T-cell (primary cell): Measurements from ENCODE around the gene SRRM3. TPM values are rescaled to one million over a fixed set of nuclear protein-coding genes. Genes with fewer than 3 reads are reported as not detected.
A peak's percentile ranks its signal among the peaks of the same experiment; 100 is the strongest.
"Not testable (repeated sequence)": the region's sequence is repeated elsewhere in the genome, so short reads cannot be mapped to it uniquely, and the experiment has no call there.

Experiments
- ATAC-seq, 4 experiments: fragments of 200-7000 bp in 3 of 4; fragments of 150-1000 bp in 1 of 4; cut with Tn5 transposase; replicated peaks in 1 of 4; 1 replicate in 3 of 4; 2 replicates in 1 of 4; pipeline ENCODE4 v1.10.0; 2021; ENCODE audit warnings: moderate library complexity in 3 of 4, mild to moderate bottlenecking in 2 of 4, moderate number of reproducible peaks in 1 of 4
- CTCF ChIA-PET, 2 donors: fragments of 300-600 bp; sonication (Branson Sonifier 250); formaldehyde crosslinking; loops; one replicate each; lab custom pipeline; 2022; ENCODE audit warnings: antibody characterized with exemption in 2 of 2; lab: Charles Lee
- POLR2A ChIA-PET, 2 donors: fragments of 300-600 bp; sonication (Branson Sonifier 250); formaldehyde crosslinking; loops; one replicate each; lab custom pipeline; 2022; ENCODE audit warnings: antibody characterized with exemption in 2 of 2; lab: Charles Lee
- DNase-seq, 35 experiments: peaks; one replicate each; pipeline versions ENCODE4 v3.0.0 to v3.0.0-alpha.2; 2013 to 2023
- H3K27ac ChIP-seq: one replicate; pipeline ENCODE4 v1.5.1; 2013; ENCODE audit warnings: low read length
- H3K27me3 ChIP-seq, 2 experiments: replicated peaks in 1 of 2; 1 replicate in 1 of 2; 2 replicates in 1 of 2; pipeline versions ENCODE4 v1.6.1 to v1.7.0; 2013; ENCODE audit warnings: low read length in 1 of 2, mixed read lengths in 1 of 2; ENCODE audit not compliant: control insufficient read depth in 2 of 2, insufficient read depth in 2 of 2; ENCODE audit errors: extremely low read depth in 1 of 2
- H3K36me3 ChIP-seq, 2 donors: 1 replicate in 1 of 2; 2 replicates in 1 of 2; pipeline versions ENCODE4 v1.6.1 to v1.7.0; 2013; ENCODE audit warnings: low read length in 1 of 2; ENCODE audit not compliant: control insufficient read depth in 2 of 2, insufficient read depth in 1 of 2; ENCODE audit errors: extremely low read depth in 1 of 2
- H3K4me1 ChIP-seq, 2 experiments: 1 replicate in 1 of 2; 2 replicates in 1 of 2; pipeline versions ENCODE4 v1.6.1 to v1.7.0; 2013; ENCODE audit warnings: low read length in 2 of 2, mixed read lengths in 1 of 2; ENCODE audit not compliant: insufficient read depth in 2 of 2, control insufficient read depth in 1 of 2; ENCODE audit errors: extremely low read depth in 1 of 2
- H3K4me3 ChIP-seq, 2 donors: 1 replicate in 1 of 2; 2 replicates in 1 of 2; pipeline versions ENCODE4 v1.5.1 to v1.7.0; 2013; ENCODE audit warnings: mild to moderate bottlenecking in 2 of 2, low read length in 1 of 2, moderate library complexity in 1 of 2; ENCODE audit not compliant: control insufficient read depth in 1 of 2; ENCODE audit errors: extremely low read depth in 1 of 2
- H3K9me3 ChIP-seq: 2 replicates; pipeline ENCODE4 v1.7.0; 2013
- H3K27ac Mint-ChIP-seq, 2 donors: one replicate each; pipeline ENCODE4 v1.8.0; 2020 to 2021; ENCODE audit warnings: mild to moderate bottlenecking in 2 of 2, mixed read lengths in 2 of 2
- H3K27me3 Mint-ChIP-seq, 2 donors: one replicate each; pipeline ENCODE4 v1.8.0; 2021 to 2022; ENCODE audit warnings: mixed read lengths in 2 of 2
- H3K36me3 Mint-ChIP-seq: one replicate; pipeline ENCODE4 v1.8.0; 2021; ENCODE audit warnings: mixed read lengths
- H3K4me1 Mint-ChIP-seq, 3 donors: one replicate each; pipeline ENCODE4 v1.8.0; 2020 to 2022; ENCODE audit warnings: mixed read lengths in 3 of 3, mild to moderate bottlenecking in 1 of 3
- H3K4me3 Mint-ChIP-seq, 3 donors: one replicate each; pipeline ENCODE4 v1.8.0; 2020 to 2022; ENCODE audit warnings: mild to moderate bottlenecking in 3 of 3, mixed read lengths in 3 of 3, moderate library complexity in 3 of 3
- H3K9me3 Mint-ChIP-seq, 3 donors: one replicate each; pipeline ENCODE4 v1.8.0; 2020 to 2022; ENCODE audit warnings: mixed read lengths in 3 of 3
- WGBS: methylation state at CpG from one replicate; pipeline ENCODE4 v1.1.5; 2013; ENCODE audit warnings: missing lambda C conversion rate; ENCODE audit not compliant: insufficient coverage; 5-methylcytosine and 5-hydroxymethylcytosine counted together
- total RNA-seq, 35 experiments: library from RNA in 6 of 35; stranded (reverse) in 6 of 35; fragments of 120-200 nt in 1 of 35; gene quantifications; one replicate each; pipeline versions ENCODE4 v1.2.1 to v1.2.4 and lab custom pipeline; 2013 to 2026

The SRRM3 gene
- total RNA-seq, 5 donors from 2014 or later (not counting 1 experiment from before 2014, with no cell fraction given): not detected

DNA sequence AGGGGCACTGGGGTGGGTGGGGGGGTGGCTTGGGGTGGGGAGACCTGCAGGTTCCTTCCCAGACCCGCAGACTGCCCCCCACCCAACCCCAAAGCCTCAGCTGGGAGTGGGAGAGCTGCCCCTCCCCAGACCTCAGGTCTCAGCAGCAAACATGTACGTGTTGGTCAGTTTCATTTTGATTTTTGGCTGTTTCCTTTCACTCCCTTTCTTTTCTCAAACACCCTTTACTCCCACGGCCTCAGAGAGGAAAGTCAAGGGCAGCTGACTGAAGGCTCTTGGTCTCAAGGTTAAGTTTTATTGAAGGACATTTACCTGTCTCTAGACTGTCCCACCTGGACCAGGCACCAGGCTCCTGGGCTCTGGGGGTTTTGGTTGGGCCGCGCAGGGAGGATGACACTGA lies 66.7 kb downstream of the SRRM3 start:
- 0% methylated on average over 1 of the region's 5 CpGs for WGBS
- CTCF ChIA-PET: no interaction called here

DNA sequence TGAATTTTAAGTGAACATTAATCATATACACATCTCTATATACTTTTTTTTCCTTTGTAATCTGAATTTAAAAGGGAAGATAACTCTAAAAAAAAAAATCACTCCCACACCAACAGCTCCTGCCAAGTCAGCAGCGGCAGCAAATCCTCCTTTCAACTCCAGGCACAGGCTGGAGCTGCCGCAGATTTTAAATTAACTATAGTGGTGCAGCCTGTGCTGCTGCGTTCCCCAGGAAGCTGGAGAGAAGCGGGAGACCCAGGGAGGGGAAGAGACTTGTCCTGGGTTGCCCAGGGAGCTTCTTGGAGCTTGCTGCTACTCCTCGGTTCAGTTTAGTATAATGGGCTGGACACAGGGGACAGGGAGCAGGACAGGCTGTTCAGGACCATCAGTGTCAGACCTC lies 68.2 kb downstream of the SRRM3 start:
- Mint-ChIP-seq H3K27me3 (peaks cover 28 to 40% of the 10 kb centered on the region in 2 donors), H3K36me3 (no peaks in the 10 kb centered on the region), H3K27ac (no peak overlapping the region), H3K4me1 (peaks cover 9 to 17% (median 12%) of the 10 kb centered on the region in 3 donors), H3K9me3 (no peaks in the 10 kb centered on the region), H3K4me3 (no peak overlapping the region)
- no peak overlapping the region for H3K27ac ChIP-seq
- ChIA-PET CTCF (no interaction called here), POLR2A (no interaction called here)
- H3K4me1 ChIP-seq: peaks cover 0 to 6% of the 10 kb centered on the region in 2 experiments
- H3K4me3 ChIP-seq: no peak overlapping the region
- H3K9me3 ChIP-seq: no peaks in the 10 kb centered on the region
- no peaks in the 10 kb centered on the region for H3K36me3 ChIP-seq
- DNase-seq (no peak), ATAC-seq (no peak)
- H3K27me3 ChIP-seq: peaks cover 0 to 58% of the 10 kb centered on the region in 2 experiments
- WGBS: 73% methylated on average over 3 of the region's 5 CpGs

More for the DNA sequence above, 66.7 kb downstream of the SRRM3 start:
- H3K27ac ChIP-seq: no peak overlapping the region
- DNase-seq: no peak
- H3K4me1 Mint-ChIP-seq: peaks cover 7 to 13% (median 12%) of the 10 kb centered on the region in 3 donors
- H3K4me3 ChIP-seq: no peak overlapping the region
- H3K27me3 ChIP-seq: peaks cover 0 to 52% of the 10 kb centered on the region in 2 experiments
- H3K4me3 Mint-ChIP-seq: peak overlapping the region in 1 of 3 donors; percentile 14
- ATAC-seq: no peak
- peaks cover 22 to 41% of the 10 kb centered on the region in 2 donors for H3K27me3 Mint-ChIP-seq
- no peaks in the 10 kb centered on the region for H3K36me3 Mint-ChIP-seq
- no peaks in the 10 kb centered on the region for H3K9me3 ChIP-seq
- POLR2A ChIA-PET: no interaction called here
- no peak overlapping the region for H3K27ac Mint-ChIP-seq
- no peaks in the 10 kb centered on the region for H3K9me3 Mint-ChIP-seq
- H3K4me1 ChIP-seq: peaks cover 0 to 6% of the 10 kb centered on the region in 2 experiments
- no peaks in the 10 kb centered on the region for H3K36me3 ChIP-seq

DNA sequence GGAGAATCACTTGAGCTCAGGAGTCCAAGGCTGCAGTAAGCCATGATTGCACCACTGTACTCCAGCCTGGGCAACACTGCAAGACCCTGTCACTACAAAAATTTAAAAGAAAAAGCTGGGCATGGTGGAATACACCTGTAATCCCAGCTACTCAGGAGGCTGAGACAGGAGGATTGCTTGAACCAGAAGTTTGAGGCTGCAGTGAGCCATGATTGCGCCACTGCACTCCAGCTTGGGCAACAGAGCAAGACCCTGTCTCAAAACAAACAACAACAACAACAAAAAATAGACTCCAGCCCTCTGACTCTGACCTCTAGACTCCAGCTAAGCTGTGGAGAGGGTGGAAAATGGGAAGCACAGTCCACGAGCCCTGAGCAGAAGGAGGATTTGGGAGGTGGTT lies 69.7 kb downstream of the SRRM3 start:
- not testable (repeated sequence) for H3K36me3 Mint-ChIP-seq, H3K27ac Mint-ChIP-seq, H3K4me3 ChIP-seq, H3K9me3 Mint-ChIP-seq, DNase-seq, ATAC-seq, H3K4me3 Mint-ChIP-seq, H3K27ac ChIP-seq, H3K36me3 ChIP-seq, H3K4me1 ChIP-seq, H3K9me3 ChIP-seq
- CTCF ChIA-PET: interaction anchor here in 1 of 2 donors (0.6 kb wide), 1 partner anchor 9 kb away, joined by 4 read pairs; no protein-coding TSS in a partner anchor
- peaks cover 0 to 61% of the 10 kb centered on the region in 2 experiments for H3K27me3 ChIP-seq
- 100% methylated on average over 1 of the region's 2 CpGs for WGBS
- peaks cover 9 to 17% (median 12%) of the 10 kb centered on the region in 3 donors for H3K4me1 Mint-ChIP-seq
- peaks cover 24 to 35% of the 10 kb centered on the region in 2 donors for H3K27me3 Mint-ChIP-seq
- POLR2A ChIA-PET: interaction anchor here in 1 of 2 donors (0.5 to 0.6 kb wide), 2 partner anchors 13 to 50 kb away, joined by 3 to 8 read pairs; no protein-coding TSS in a partner anchor

DNA sequence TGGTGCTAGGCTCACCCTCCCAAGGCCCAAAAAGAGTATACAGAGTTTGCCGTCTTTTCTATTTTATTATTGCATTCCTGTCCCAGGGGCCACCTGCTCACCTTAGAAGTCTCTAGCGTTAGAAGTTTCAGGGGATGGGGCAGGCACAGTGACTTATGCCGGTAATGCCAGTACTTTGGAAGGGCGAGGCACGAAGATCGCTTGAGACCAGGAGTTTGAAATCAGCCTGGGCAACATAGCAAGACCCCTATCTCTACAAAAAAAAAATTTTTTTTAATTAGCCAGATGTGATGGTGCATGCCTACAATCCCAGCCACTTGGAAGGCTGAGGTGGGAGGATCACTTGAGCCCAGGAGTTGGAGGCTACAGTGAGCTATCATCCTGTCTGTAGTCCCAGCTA lies 70.4 kb downstream of the SRRM3 start:
- Histone ChIP-seq H3K27me3 (peaks cover 3 to 62% of the 10 kb centered on the region in 2 experiments), H3K9me3 (no peaks in the 10 kb centered on the region), H3K4me1 (peaks cover 0 to under 1% of the 10 kb centered on the region in 2 experiments), H3K4me3 (no peak overlapping the region), H3K27ac (no peak overlapping the region), H3K36me3 (no peaks in the 10 kb centered on the region)
- WGBS: 97% methylated on average over 3 of the region's 6 CpGs
- Mint-ChIP-seq H3K9me3 (no peaks in the 10 kb centered on the region), H3K27ac (no peak overlapping the region), H3K36me3 (no peaks in the 10 kb centered on the region), H3K27me3 (peaks cover 29 to 34% of the 10 kb centered on the region in 2 donors), H3K4me1 (peaks cover 7 to 13% (median 9%) of the 10 kb centered on the region in 3 donors), H3K4me3 (no peak overlapping the region)
- DNase-seq (no peak), ATAC-seq (no peak)
- ChIA-PET CTCF (interaction anchor here in 1 of 2 donors (0.6 kb wide), 1 partner anchor 8 kb away, joined by 4 read pairs; no protein-coding TSS in a partner anchor), POLR2A (no interaction called here)

DNA sequence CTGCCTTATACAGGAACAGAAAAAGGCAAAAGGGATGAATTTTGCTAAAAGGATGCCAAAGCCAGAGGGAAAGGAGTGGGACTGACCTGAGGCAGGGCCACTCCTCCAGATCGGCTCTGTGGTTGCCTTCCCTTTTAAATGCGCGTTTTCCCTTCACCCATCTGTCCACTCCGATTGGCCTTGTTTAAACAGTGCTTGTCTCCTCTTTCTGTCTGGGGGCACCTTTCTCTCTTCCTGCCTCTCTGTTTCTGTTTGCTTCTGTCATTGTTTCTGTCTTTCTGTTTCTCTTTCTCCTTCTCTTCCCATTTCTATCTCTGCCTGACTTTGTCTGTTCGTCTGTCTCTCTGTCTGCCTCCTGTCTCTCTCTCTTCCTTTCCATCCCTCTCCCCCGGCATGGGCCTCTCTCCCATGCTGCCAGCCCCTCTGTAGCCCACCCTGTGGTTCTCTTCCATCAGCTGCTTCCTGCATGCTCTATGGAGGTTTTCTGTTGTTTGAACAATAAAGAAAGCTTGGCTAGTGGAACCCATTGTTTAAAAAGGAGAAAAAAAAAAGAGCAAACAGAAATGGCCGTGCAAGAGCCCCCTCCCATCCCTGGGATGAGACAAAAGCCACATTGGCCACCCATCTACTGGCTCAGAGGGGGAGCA lies 71.3 kb downstream of the SRRM3 start:
- DNase-seq (no peak), ATAC-seq (no peak)
- peaks cover 30 to 39% of the 10 kb centered on the region in 2 donors for H3K27me3 Mint-ChIP-seq
- no peaks in the 10 kb centered on the region for H3K9me3 ChIP-seq
- H3K4me3 Mint-ChIP-seq: no peak overlapping the region
- no peak overlapping the region for H3K27ac Mint-ChIP-seq
- H3K27me3 ChIP-seq: peaks cover 3 to 64% of the 10 kb centered on the region in 2 experiments
- POLR2A ChIA-PET: no interaction called here
- H3K27ac ChIP-seq: no peak overlapping the region
- peaks cover 6 to 11% (median 9%) of the 10 kb centered on the region in 3 donors for H3K4me1 Mint-ChIP-seq
- CTCF ChIA-PET: no interaction called here
- no peaks in the 10 kb centered on the region for H3K9me3 Mint-ChIP-seq
- H3K36me3 Mint-ChIP-seq: no peaks in the 10 kb centered on the region
- WGBS: 40% methylated on average over 1 of the region's 7 CpGs
- H3K4me3 ChIP-seq: no peak overlapping the region
- H3K36me3 ChIP-seq: no peaks in the 10 kb centered on the region
- no peaks in the 10 kb centered on the region for H3K4me1 ChIP-seq

DNA sequence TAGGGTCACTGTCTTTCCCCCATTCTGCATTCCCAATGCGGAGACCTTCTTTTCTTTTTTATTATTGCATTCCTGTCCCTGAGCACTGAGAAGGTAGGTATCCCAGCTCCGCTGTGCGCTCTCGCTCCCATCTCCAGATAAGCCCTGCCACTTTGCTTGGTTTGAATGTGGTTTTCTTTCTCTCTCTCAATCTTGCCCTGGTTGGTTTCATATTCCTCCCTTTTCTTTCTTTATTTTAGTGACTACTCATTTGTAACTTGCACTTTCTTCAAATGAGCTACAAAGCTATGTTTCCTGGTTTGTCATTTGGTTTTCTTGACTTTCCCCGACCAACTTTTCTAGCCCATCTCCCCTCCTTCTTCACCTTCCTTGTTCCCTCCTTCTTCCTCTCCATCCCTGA lies 71.8 kb downstream of the SRRM3 start:
- Histone ChIP-seq H3K27me3 (peaks cover 3 to 62% of the 10 kb centered on the region in 2 experiments), H3K36me3 (no peaks in the 10 kb centered on the region), H3K27ac (no peak overlapping the region), H3K9me3 (no peaks in the 10 kb centered on the region), H3K4me3 (no peak overlapping the region), H3K4me1 (no peaks in the 10 kb centered on the region)
- Mint-ChIP-seq H3K36me3 (no peaks in the 10 kb centered on the region), H3K4me1 (peaks cover 3 to 9% (median 8%) of the 10 kb centered on the region in 3 donors), H3K9me3 (no peaks in the 10 kb centered on the region), H3K27ac (no peak overlapping the region), H3K27me3 (peaks cover 26 to 38% of the 10 kb centered on the region in 2 donors), H3K4me3 (no peak overlapping the region)
- ATAC-seq (no peak), DNase-seq (no peak)
- ChIA-PET POLR2A (no interaction called here), CTCF (no interaction called here)
- WGBS: 30% methylated on average over 1 of the region's 5 CpGs
